Endothelial cell of umbilical vein (primary cell): ENCODE data around the gene DNAH9. TPM values are rescaled to one million over a fixed set of nuclear protein-coding genes. Genes with fewer than 3 reads are reported as not detected.

Experiments used
- BruUV-seq: library from RNA; stranded (reverse); fragments of 400-500 nt; replicated peaks from 2 replicates; lab custom pipeline; 2021; lab: Mats Ljungman, UMichigan
- CTCF ChIA-PET: fragments of 300-600, 350-600 bp; sonication (Branson Sonifier 250); formaldehyde crosslinking; loops from one replicate; lab custom pipeline; 2021; ENCODE audit warnings: antibody characterized with exemption, inconsistent platforms; lab: Charles Lee
- POLR2A ChIA-PET: fragments of 300-600, 350-600 bp; sonication (Branson Sonifier 250); formaldehyde crosslinking; loops from one replicate; lab custom pipeline; 2021; ENCODE audit warnings: antibody characterized with exemption, inconsistent platforms; lab: Charles Lee
- DNase-seq: peaks from one replicate; pipeline ENCODE4 v3.0.0-alpha.2; 2011; ENCODE audit warnings: low read depth, low spot score
- FAIRE-seq: peaks from 2 replicates; lab custom pipeline; 2011; peaks lifted over from hg19 to GRCh38; lab: Jason Lieb, UNC
- H2AFZ ChIP-seq: 2 replicates; pipeline ENCODE4 v1.6.0; 2012; ENCODE audit warnings: low read depth, low read length, control low read depth, inconsistent platforms
- H3K27ac ChIP-seq: 2 replicates; pipeline ENCODE4 v1.5.1; 2011; ENCODE audit warnings: low read depth, mild to moderate bottlenecking, control low read depth, low read length, moderate library complexity; ENCODE audit not compliant: insufficient read depth
- H3K27me3 ChIP-seq, 2 experiments: 2 replicates each; pipeline versions ENCODE4 v1.6.0 to v1.6.1; 2011; ENCODE audit warnings: low read length in 2 of 2, mixed read lengths in 1 of 2; ENCODE audit not compliant: control insufficient read depth in 2 of 2, insufficient read depth in 2 of 2
- H3K36me3 ChIP-seq, 2 experiments: 2 replicates in 1 of 2; 3 replicates in 1 of 2; pipeline ENCODE4 v1.5.1; 2011; ENCODE audit warnings: low read length in 2 of 2, mild to moderate bottlenecking in 1 of 2, moderate library complexity in 1 of 2; ENCODE audit not compliant: control insufficient read depth in 2 of 2, insufficient read depth in 2 of 2; ENCODE audit errors: extremely low read depth in 1 of 2
- H3K4me1 ChIP-seq: 3 replicates; pipeline ENCODE4 v1.5.1; 2011; ENCODE audit warnings: mild to moderate bottlenecking, low read length; ENCODE audit not compliant: control insufficient read depth, insufficient read depth; ENCODE audit errors: extremely low read depth
- H3K4me2 ChIP-seq: 2 replicates; pipeline ENCODE4 v1.6.1; 2011; ENCODE audit warnings: low read length, control low read depth, mixed read lengths; ENCODE audit not compliant: insufficient read depth
- H3K4me3 ChIP-seq, 3 experiments: fragments of 200-600 bp in 1 of 3; sonication (generic), shearing (Covaris generic) in 1 of 3; replicated peaks in 1 of 3; 2 replicates each; pipeline ENCODE4 v1.5.1; 2011 to 2016; ENCODE audit warnings: control low read depth in 3 of 3, low read length in 3 of 3, mild to moderate bottlenecking in 2 of 3, inconsistent platforms in 1 of 3, low read depth in 1 of 3, moderate library complexity in 1 of 3; ENCODE audit not compliant: insufficient read depth in 1 of 3
- H3K79me2 ChIP-seq: 2 replicates; pipeline ENCODE4 v1.6.0; 2012; ENCODE audit warnings: low read length, inconsistent platforms; ENCODE audit not compliant: control insufficient read depth, insufficient read depth
- H3K9ac ChIP-seq: replicated peaks from 2 replicates; pipeline ENCODE3; 2011; ENCODE audit warnings: low read length, control low read depth; ENCODE audit not compliant: insufficient read depth; ENCODE audit errors: extremely low read depth
- H3K9me1 ChIP-seq: replicated peaks from 3 replicates; pipeline ENCODE4 v1.6.0; 2011; ENCODE audit warnings: mild to moderate bottlenecking, low read length; ENCODE audit not compliant: control insufficient read depth, insufficient read depth; ENCODE audit errors: extremely low read depth
- H3K9me3 ChIP-seq: replicated peaks from 2 replicates; pipeline ENCODE4 v1.5.1; 2012; ENCODE audit warnings: low read length, inconsistent platforms; ENCODE audit not compliant: control insufficient read depth, insufficient read depth
- H4K20me1 ChIP-seq: replicated peaks from 2 replicates; pipeline ENCODE3; 2011; ENCODE audit warnings: mild to moderate bottlenecking, low read length; ENCODE audit not compliant: control insufficient read depth, insufficient read depth; ENCODE audit errors: extremely low read depth
- CTCF ChIP-seq, 2 donors: IDR thresholded peaks; 1 replicate in 1 of 2; 2 replicates in 1 of 2; pipeline ENCODE4 v1.5.1; 2011; ENCODE audit warnings: low read length in 2 of 2, mild to moderate bottlenecking in 2 of 2, moderate library complexity in 2 of 2, control low read depth in 1 of 2, inconsistent platforms in 1 of 2, low read depth in 1 of 2; ENCODE audit not compliant: insufficient read depth in 1 of 2; ENCODE audit errors: extremely low read depth in 1 of 2
- EZH2 ChIP-seq: IDR thresholded peaks from 2 replicates; pipeline ENCODE4 v1.6.1; 2012; ENCODE audit warnings: borderline replicate concordance, low read depth, mild to moderate bottlenecking, moderate library complexity, low read length, inconsistent platforms; ENCODE audit not compliant: severe bottlenecking
- FOS ChIP-seq: IDR thresholded peaks from 2 replicates; pipeline ENCODE4 v1.6.1; 2011; ENCODE audit warnings: mild to moderate bottlenecking, low read length, moderate library complexity, borderline replicate concordance; ENCODE audit not compliant: insufficient read depth
- GATA2 ChIP-seq: IDR thresholded peaks from 2 replicates; pipeline ENCODE4 v1.7.0; 2011; ENCODE audit warnings: low read depth, mild to moderate bottlenecking, moderate library complexity, mixed read lengths, low read length; ENCODE audit not compliant: insufficient read length, insufficient read depth
- JUN ChIP-seq: IDR thresholded peaks from 2 replicates; pipeline ENCODE4 v1.6.1; 2011; ENCODE audit warnings: borderline replicate concordance, low read depth; ENCODE audit not compliant: insufficient read length, insufficient read depth
- MAX ChIP-seq: IDR thresholded peaks from 2 replicates; pipeline ENCODE4 v1.6.1; 2011; ENCODE audit not compliant: insufficient read depth, insufficient read length
- MYC ChIP-seq: IDR thresholded peaks from one replicate; pipeline ENCODE4 v1.6.1; 2011; ENCODE audit warnings: mild to moderate bottlenecking, low read depth, low read length
- POLR2A ChIP-seq: IDR thresholded peaks from 2 replicates; pipeline ENCODE4 v1.6.1; 2012; ENCODE audit warnings: low read depth, mild to moderate bottlenecking, control low read depth, low read length
- POLR2AphosphoS5 ChIP-seq: IDR thresholded peaks from 2 replicates; pipeline ENCODE4 v1.6.1; 2012; ENCODE audit warnings: low read depth, mild to moderate bottlenecking, control low read depth, low read length, moderate library complexity; ENCODE audit not compliant: insufficient read depth
- dilution Hi-C: fragments of 300-500 bp; cut with MboI; formaldehyde crosslinking; loops from one replicate; pipeline ENCODE4 v1.15.0; 2019; ENCODE audit warnings: low sequenced_read_pairs; ENCODE audit not compliant: extremely low pct_ligation_motif_present
- intact Hi-C: fragments of 100-400 bp; cut with micrococcal nuclease; formaldehyde crosslinking; loops from one replicate; pipeline ENCODE4 v1.10.0; 2022
- polyA plus RNA-seq, 4 experiments: library from polyadenylated mRNA; depleted of rRNA in 3 of 4; stranded (reverse) in 3 of 4; unstranded in 1 of 4; fragments of >200 nt; gene quantifications; 2 replicates each; pipeline versions ENCODE4 v1.2.1 to v1.2.3, GENCODE V29; 2011 to 2012; ENCODE audit warnings: missing spikeins in 1 of 4
- total RNA-seq: library from RNA; stranded (reverse); gene quantifications from 2 replicates; pipeline ENCODE4 v1.2.3, GENCODE V29; 2021

DNAH9 gene
- total and polyA plus RNA-seq, 2 donors (not counting 3 experiments of a cell fraction or from before 2014, with no cell fraction given), result not detected

GRCh38 chr17:11916091-11916490 is 317.8 kb downstream of the DNAH9 start:
- Histone ChIP-seq H3K9me1 (no peaks in the 10 kb centered on the region), H3K4me2 (no peak overlapping the region), H3K36me3 (no peaks in the 10 kb centered on the region), H3K4me1 (no peaks in the 10 kb centered on the region), H3K27ac (no peak overlapping the region), H3K4me3 (no peak overlapping the region), H3K79me2 (no peaks in the 10 kb centered on the region), H3K27me3 (no peaks in the 10 kb centered on the region), H3K9me3 (no peaks in the 10 kb centered on the region), H4K20me1 (no peaks in the 10 kb centered on the region), H2AFZ (no peak overlapping the region), H3K9ac (no peak overlapping the region)
- dilution Hi-C loops, result no loop called here
- ChIA-PET CTCF (no interaction called here), POLR2A (no interaction called here)
- FAIRE-seq, result no peak
- no TSS peak for BruUV-seq
- intact Hi-C loops, result no loop called here
- DNase-seq, result no peak
- TF ChIP-seq FOS (no peak), JUN (no peak), MYC (no peak), POLR2AphosphoS5 (no peak), CTCF (IDR thresholded peaks at IDR 0.05; ENCODE audit: extremely low read depth in 1 of 2, insufficient read depth in 1 of 2, low read depth in 1 of 2, low read length in 2 of 2) (no peak), POLR2A (no peak), GATA2 (no peak), MAX (no peak), EZH2 (no peak)
